Astrocyte (in vitro differentiated cells and primary cell): ENCODE data around the gene CLDN19.

Experiments used
- EZH2 ChIP-seq: IDR thresholded peaks from 2 replicates; pipeline ENCODE4 v1.6.1; 2012; ENCODE audit warnings: mild to moderate bottlenecking, low read length, inconsistent platforms; ENCODE audit not compliant: insufficient read depth
- TF ChIP-seq, protein P1 (sequence below): IDR thresholded peaks from 2 replicates; pipeline ENCODE4 v1.5.1; 2011; ENCODE audit warnings: low read depth, mild to moderate bottlenecking, inconsistent platforms, low read length, moderate library complexity; ENCODE audit not compliant: insufficient read depth

DNA sequence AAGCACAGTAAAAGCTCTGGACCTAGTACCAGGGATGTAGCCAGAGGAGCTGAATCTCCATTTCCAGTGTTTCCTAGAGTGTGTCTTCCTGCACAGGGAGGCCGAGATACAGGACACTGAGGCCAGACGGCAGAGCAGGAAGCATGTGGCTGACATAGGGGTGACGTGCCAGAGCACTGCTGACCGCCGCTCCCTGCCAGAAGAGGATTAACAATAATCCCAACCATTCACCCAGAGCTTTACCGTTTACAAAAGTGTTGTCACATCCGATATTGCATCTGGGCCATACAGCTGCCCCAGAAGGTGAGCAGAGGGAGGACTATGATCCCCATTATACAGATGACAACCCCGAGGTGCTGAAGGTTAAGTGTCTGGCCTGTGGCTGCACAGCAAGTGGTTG lies 5.8 kb upstream of the CLDN19 start:
- TF ChIP-seq, protein P1, sequence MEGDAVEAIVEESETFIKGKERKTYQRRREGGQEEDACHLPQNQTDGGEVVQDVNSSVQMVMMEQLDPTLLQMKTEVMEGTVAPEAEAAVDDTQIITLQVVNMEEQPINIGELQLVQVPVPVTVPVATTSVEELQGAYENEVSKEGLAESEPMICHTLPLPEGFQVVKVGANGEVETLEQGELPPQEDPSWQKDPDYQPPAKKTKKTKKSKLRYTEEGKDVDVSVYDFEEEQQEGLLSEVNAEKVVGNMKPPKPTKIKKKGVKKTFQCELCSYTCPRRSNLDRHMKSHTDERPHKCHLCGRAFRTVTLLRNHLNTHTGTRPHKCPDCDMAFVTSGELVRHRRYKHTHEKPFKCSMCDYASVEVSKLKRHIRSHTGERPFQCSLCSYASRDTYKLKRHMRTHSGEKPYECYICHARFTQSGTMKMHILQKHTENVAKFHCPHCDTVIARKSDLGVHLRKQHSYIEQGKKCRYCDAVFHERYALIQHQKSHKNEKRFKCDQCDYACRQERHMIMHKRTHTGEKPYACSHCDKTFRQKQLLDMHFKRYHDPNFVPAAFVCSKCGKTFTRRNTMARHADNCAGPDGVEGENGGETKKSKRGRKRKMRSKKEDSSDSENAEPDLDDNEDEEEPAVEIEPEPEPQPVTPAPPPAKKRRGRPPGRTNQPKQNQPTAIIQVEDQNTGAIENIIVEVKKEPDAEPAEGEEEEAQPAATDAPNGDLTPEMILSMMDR = no peak
- TF ChIP-seq EZH2 = no peak
